ENCODE measurements around the gene FETUB.

Gene FETUB

DNA sequence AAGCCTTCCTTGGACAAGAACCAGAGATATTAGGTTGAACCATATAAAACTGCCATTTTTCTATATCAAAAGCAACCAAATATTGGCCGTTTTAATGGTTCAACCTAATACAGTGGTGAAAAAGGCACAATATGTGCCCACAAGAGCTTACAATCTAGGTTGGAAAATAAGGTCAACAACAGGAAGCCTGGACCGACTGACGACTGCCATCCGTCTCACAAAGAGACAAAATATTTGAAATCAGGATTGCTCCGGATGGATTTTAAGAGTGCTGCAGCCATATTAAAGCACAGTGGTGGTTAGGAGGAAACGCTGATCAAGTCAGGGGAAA, 26.0 kb upstream of the FETUB start:
- no peak for DNase-seq (ENCODE audit: low read depth in 1 of 2, low spot score in 1 of 2)
- peaks cover 3% of the 10 kb centered on the region for H3K27me3 ChIP-seq (ENCODE audit: insufficient read depth, poor library complexity, severe bottlenecking)
- TF ChIP-seq POLR2AphosphoS5 (IDR thresholded peaks at IDR 0.05; ENCODE audit: low read depth), result no peak
- TF ChIP-seq, protein P1, sequence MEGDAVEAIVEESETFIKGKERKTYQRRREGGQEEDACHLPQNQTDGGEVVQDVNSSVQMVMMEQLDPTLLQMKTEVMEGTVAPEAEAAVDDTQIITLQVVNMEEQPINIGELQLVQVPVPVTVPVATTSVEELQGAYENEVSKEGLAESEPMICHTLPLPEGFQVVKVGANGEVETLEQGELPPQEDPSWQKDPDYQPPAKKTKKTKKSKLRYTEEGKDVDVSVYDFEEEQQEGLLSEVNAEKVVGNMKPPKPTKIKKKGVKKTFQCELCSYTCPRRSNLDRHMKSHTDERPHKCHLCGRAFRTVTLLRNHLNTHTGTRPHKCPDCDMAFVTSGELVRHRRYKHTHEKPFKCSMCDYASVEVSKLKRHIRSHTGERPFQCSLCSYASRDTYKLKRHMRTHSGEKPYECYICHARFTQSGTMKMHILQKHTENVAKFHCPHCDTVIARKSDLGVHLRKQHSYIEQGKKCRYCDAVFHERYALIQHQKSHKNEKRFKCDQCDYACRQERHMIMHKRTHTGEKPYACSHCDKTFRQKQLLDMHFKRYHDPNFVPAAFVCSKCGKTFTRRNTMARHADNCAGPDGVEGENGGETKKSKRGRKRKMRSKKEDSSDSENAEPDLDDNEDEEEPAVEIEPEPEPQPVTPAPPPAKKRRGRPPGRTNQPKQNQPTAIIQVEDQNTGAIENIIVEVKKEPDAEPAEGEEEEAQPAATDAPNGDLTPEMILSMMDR (IDR thresholded peaks at IDR 0.05; ENCODE audit: insufficient read depth, low read length), result no peak
- TF ChIP-seq, protein P2, sequence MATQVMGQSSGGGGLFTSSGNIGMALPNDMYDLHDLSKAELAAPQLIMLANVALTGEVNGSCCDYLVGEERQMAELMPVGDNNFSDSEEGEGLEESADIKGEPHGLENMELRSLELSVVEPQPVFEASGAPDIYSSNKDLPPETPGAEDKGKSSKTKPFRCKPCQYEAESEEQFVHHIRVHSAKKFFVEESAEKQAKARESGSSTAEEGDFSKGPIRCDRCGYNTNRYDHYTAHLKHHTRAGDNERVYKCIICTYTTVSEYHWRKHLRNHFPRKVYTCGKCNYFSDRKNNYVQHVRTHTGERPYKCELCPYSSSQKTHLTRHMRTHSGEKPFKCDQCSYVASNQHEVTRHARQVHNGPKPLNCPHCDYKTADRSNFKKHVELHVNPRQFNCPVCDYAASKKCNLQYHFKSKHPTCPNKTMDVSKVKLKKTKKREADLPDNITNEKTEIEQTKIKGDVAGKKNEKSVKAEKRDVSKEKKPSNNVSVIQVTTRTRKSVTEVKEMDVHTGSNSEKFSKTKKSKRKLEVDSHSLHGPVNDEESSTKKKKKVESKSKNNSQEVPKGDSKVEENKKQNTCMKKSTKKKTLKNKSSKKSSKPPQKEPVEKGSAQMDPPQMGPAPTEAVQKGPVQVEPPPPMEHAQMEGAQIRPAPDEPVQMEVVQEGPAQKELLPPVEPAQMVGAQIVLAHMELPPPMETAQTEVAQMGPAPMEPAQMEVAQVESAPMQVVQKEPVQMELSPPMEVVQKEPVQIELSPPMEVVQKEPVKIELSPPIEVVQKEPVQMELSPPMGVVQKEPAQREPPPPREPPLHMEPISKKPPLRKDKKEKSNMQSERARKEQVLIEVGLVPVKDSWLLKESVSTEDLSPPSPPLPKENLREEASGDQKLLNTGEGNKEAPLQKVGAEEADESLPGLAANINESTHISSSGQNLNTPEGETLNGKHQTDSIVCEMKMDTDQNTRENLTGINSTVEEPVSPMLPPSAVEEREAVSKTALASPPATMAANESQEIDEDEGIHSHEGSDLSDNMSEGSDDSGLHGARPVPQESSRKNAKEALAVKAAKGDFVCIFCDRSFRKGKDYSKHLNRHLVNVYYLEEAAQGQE (IDR thresholded peaks at IDR 0.05; ENCODE audit: insufficient replicate concordance, low read depth), result no peak
- no peak for TF ChIP-seq SPI1 (IDR thresholded peaks at IDR 0.05; ENCODE audit: borderline replicate concordance, low read depth)
- no peak for TF ChIP-seq GABPA (IDR thresholded peaks at IDR 0.05; ENCODE audit: low read depth)
- no peak overlapping the region for H3K27ac ChIP-seq (replicated peaks)
- no peak overlapping the region for H3K4me3 ChIP-seq (replicated peaks; ENCODE audit: insufficient read depth, low read length)

DNA sequence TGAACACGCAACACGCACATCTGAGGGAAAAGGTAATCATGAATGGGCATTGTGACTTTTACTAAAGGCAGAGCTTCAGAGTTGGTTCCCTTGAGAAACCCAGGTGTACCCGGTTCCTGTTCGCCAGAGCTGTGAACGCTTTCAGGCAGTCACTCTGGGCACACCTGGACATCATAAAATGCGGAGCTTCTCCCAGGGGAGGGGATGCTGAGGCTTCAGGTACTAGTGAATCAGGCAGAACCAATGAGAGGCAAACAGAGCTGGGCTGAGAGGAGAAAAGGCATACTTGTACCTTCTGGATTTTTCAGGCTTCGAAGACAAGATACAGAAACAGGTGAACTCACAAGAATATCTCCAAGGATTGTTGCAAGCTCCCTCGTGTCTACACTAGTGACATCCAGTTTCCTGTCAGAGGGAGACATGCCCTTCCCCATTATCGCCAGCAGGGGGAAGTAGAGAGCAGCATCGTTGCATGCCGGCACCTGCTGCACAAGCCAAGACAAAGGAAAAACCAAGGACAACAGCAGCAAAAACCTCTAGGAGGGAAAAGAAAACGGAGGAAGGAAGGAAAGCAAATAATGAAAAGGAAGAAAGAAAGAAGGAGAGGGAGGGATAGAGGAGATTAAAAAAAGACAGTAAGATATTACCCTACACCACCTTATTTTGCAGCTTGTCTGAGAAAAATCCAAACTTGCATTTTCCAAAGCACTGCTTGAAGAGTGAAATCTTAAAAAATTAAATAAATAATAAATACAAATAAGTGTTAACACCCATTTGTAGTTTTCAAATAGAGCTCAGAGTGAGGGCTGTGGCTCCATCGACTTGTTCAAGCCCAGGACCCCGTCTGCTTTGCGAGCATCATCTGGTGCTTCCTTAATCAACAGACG, 25.4 kb upstream of the FETUB start:
- peak; percentile 63 to 77 for DNase-seq (ENCODE audit: low read depth in 1 of 2, low spot score in 1 of 2)

DNA sequence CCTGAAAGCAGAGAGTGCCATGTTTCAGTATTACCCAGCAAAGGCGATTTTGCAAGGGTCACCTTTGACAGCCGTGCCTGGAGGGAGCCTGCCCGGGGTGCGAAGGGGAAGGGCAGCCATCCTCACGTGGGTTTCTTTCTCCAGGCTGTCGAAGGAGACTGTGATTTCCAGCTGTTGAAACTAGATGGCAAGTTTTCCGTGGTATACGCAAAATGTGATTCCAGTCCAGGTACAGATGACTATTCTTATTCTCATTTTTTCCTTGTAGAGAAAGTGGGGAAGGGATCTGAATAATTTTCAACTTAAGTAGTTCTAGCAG, 23.9 kb upstream of the FETUB start:
- TF ChIP-seq, protein P2 (IDR thresholded peaks at IDR 0.05; ENCODE audit: insufficient replicate concordance, low read depth), result no peak
- TF ChIP-seq GABPA (IDR thresholded peaks at IDR 0.05; ENCODE audit: low read depth), result no peak
- TF ChIP-seq POLR2AphosphoS5 (IDR thresholded peaks at IDR 0.05; ENCODE audit: low read depth), result no peak
- TF ChIP-seq, protein P1 (IDR thresholded peaks at IDR 0.05; ENCODE audit: insufficient read depth, low read length), result no peak
- no peak for TF ChIP-seq SPI1 (IDR thresholded peaks at IDR 0.05; ENCODE audit: borderline replicate concordance, low read depth)
- no peak overlapping the region for H3K4me3 ChIP-seq (replicated peaks; ENCODE audit: insufficient read depth, low read length)
- DNase-seq (ENCODE audit: low read depth in 1 of 2, low spot score in 1 of 2), result no peak
- no peak overlapping the region for H3K27ac ChIP-seq (replicated peaks)
- peaks cover 3% of the 10 kb centered on the region for H3K27me3 ChIP-seq (ENCODE audit: insufficient read depth, poor library complexity, severe bottlenecking)

More for the DNA sequence above, 25.4 kb upstream of the FETUB start:
- TF ChIP-seq, protein P1 (IDR thresholded peaks at IDR 0.05; ENCODE audit: insufficient read depth, low read length), result peak; percentile 98
- TF ChIP-seq, protein P2 (IDR thresholded peaks at IDR 0.05; ENCODE audit: insufficient replicate concordance, low read depth), result no peak
- Histone ChIP-seq H3K27me3 (ENCODE audit: insufficient read depth, poor library complexity, severe bottlenecking) (peaks cover 3% of the 10 kb centered on the region), H3K4me3 (replicated peaks; ENCODE audit: insufficient read depth, low read length) (no peak overlapping the region), H3K27ac (replicated peaks) (no peak overlapping the region)
